GM21528 (cell line): Measurements from ENCODE around the gene RSBN1L.
A peak's percentile ranks its signal among the peaks of the same experiment; 100 is the strongest.
"Not testable (repeated sequence)": the region's sequence is repeated elsewhere in the genome, so short reads cannot be mapped to it uniquely, and the experiment has no call there.

Experiments
- ATAC-seq: cut with Tn5 transposase; IDR thresholded peaks from one replicate; pipeline ENCODE4 v1.9.1; 2021; ENCODE audit warnings: mild to moderate bottlenecking, moderate library complexity; ENCODE audit not compliant: unreplicated experiment, low FRiP score

Gene RSBN1L

DNA sequence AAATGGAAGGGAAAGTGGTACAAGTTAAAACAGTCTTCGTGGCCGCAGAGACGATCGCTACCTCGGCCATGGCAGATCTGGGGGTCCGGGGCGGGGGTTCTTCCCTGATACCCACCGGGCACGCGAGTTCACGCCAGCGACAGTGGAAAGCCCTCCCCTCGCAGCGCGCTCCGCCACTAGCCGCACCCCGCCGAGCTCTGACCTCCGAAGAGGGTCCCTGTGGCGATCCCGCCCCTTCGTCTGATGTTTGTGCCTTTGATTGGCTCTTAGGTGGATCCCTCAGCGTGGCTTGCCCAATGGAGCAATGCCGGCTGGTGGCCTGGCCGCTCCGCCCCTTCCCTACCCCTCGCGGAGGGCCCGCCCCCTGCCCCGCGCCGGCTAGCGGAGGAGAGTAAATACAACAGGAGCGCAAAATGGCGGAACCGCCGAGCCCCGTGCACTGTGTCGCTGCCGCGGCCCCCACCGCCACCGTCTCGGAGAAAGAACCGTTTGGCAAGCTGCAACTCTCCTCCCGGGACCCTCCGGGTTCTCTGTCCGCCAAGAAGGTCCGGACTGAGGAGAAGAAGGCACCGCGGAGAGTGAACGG is at the start of gene RSBN1L:
TSS of gene RSBN1L (plus strand) at position 403 of the 586 bp plus-strand sequence. CDS start at position 414, 11 bp downstream.
- ATAC-seq: peak; percentile 97

DNA sequence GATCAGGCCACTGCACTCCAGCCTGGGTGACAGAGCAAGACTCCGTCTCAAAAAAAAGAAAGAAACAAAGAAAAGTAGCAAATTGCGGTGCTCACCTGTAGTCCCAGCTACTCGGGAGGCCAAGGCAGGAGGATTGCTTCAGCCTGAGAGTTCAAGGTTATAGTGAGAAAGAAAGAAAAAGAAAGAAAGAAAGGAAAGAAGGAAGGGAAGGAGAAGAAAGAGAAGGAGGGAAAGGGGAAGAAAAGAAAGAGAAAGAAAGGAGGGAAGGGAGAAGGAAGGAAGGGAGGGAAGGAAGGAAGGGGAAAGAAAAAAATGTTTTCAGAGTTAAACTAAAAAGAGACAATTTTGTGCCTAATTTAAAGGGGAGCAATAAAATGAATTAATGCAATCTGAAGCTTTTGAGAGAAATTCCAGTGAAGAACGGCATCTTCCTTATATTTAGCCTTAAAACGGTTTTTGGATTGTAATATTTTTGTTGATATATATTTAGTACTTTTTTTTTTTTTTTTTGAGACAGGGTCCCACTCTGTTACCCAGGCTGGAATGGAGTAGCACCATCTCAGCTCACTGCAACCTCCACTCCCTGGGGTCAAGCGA is 47.4 kb upstream of the RSBN1L start:
- ATAC-seq: no peak

DNA sequence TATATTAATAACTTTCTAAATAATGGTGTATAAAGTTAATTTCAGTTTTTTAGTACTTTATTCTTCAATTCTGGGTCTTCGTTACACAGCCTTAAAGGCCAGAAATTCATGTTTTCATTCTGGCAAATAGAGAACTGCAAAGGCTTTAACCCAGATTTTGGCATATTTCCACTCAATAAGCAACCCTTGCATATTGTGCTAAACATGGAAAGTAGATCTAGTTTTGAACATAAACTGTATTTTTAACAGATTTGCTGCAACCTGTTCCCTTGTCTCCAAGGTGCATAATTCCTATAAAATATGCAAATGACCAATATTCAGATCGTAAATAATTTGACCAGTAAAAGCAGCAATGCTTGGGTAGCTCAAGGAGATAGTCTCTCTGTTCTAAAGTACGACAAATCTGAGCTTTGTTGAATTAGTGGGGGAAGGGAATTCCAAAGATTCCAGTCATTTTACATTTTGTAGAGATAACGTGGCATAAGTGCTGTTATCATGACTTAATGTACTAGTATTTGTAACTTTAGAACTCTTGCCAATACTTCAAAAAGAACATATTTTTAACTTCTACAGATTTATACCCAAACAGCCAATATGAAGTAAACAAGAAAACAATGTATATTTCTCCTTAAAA is 46.4 kb upstream of the RSBN1L start:
- no peak for ATAC-seq

DNA sequence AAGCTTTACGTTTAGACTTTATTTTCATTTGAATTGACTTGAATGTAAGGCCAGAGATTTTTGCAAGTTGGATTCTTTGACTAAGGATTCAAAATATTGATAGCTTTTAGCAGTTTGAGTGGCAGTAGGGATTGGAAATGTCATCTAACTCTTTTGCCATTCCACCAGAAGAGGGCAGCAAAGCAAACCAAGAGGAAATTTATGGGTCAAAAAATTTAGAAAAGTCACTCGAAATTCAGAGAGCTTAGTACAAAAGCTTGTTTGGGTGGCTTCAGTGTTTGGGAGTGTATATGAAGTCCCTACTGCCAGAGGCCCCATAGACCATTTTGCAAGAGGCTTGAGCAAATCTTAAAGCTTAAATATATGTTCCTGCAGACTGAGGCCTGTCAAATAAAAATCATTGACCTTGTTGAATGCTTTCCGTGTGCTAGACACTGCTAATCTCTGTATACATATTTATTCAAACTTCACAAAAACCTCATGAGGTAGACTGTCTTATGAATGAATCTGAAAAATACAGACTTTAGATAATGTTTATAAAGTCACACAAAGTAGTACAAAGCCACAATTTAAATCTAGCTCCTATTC is 44.6 kb upstream of the RSBN1L start:
- ATAC-seq: no peak

DNA sequence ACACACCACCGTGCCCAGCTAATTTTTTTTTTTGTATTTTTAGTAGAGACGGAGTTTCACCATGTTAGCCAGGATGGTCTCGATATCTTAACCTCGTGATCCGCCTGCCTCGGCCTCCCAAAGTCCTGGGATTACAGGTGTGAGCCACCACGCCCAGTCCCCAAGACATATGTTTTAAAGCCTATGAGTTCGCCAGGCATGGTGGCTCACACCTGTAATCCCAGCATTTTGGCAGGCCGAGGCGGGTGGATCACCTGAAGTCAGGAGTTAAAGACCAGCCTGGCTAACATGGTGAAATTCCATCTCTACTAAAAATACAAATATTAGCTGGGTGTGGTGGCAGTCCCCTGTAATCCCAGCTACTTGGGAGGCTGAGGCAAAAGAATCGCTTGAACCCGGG is 43.4 kb upstream of the RSBN1L start:
- ATAC-seq: not testable (repeated sequence)

DNA sequence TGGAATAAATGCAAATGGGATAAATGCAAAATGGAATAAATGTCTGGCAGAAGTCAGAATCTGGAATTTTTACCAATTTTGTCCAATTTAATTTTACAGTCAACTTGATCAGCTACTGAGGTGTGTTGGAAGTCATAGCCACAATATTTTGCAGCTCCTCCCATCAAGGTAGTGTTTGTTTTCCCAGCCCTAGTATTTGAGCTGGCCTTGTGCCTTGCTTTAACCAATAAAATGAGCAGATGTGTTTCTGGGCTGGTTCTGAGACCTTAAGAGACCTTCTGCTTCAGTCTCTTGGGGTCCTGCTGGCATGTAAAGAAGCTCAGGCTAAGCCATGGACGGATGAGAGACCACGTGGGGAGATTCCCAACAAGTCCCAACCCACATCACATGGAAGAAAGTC is 42.7 kb upstream of the RSBN1L start:
- no peak for ATAC-seq

DNA sequence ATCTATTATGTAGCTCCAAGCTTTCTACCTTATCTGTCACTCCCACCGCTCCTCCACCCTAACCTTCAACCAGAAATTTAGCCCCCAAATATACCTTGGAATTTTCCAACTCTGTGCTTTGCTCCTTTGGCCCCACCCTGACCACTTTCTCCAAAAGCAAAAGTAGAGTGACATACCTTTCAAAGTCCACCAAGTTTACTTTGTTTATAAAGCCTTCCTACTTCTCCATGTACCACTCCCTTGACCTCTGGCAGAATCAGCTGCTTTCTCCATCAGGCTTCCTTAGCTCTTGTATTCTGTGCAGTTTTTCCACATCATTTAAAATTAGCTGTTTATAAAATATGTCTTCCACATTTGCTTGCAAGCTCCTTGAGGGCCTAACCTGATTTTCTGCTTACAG is 40.9 kb upstream of the RSBN1L start:
- ATAC-seq: no peak

DNA sequence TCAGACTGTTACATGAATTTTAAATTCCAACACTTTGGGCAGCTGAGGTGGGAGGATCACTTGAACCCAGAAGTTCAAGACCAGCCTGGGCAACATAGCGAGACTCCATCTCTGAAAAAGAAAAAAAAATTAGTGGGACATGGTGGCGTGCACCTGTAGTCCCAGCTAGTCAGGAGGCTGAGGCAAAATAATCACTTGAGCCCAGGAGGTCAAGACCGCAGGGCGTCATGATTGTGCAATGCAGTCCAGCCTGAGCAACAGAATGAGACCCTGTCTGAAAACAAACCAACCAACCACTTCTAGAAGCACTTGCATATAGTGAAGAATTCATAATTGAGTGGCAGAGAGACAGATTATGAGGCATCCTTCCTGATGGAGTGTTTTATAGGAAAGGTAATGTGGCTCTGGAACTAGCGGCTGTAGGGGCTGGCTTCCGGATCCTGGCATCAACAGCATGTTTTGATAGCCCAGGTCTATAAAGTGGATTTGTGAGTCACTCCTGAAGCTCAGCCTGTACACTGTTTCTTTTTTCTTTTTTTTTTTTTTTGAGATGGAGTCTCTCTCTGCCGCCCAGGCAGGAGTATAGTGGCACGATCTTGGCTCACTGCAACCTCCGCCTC is 40.3 kb upstream of the RSBN1L start:
- ATAC-seq: no peak

DNA sequence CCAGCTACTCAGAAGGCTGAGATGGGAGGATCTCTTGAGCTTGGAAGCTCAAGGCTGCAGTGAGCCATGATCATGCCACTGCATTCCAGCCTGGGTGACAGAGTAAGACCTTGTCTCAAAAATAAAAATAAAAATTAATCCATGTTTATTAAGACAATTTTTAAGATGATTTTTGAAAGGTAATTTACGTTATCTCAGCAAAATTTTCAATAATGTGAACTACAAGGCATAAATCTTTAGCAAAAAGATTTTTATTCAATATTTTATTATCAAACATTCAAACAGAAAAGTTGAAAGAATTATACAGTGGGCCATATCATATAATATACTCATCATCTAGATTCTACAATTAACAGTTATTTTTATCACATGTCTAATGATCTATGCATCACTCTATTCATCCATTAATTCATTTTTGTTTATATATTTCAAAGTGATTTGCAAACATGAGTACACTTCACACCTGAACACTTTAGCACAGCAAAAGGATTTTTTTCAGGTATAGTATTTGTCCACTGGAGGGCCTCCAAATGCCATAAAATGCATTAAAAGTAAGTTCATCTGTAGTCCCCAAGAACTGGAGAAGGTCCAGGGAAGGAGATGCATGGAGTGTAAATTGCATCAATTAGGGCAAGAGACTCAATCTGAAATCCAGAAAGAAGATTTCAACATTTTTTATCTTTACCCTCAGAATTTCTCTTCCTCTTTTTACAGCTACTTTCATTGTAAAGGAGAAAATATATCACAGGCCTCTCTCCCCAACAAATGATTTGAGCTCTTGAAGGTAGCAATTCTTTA is 38.6 kb upstream of the RSBN1L start:
- ATAC-seq: no peak

DNA sequence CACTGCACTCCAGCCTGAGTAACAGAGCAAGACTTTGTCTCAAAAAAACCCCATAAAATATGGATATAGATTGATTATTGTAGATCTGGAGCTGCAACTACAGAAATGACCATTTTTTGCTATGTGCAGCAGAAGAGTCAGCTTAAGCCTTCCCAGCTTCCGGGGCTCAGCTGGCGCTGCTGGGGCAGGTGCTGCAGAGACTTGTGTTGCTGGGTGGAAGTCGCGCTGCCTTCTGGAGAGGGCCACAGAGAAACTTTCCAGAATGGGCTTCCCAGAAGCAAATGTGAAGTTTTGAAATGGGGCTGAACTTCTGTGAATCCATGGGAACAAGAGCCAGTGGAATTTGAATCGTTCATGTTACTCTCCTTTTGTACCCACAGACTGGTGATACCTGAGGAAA is 37.3 kb upstream of the RSBN1L start:
- no peak for ATAC-seq

DNA sequence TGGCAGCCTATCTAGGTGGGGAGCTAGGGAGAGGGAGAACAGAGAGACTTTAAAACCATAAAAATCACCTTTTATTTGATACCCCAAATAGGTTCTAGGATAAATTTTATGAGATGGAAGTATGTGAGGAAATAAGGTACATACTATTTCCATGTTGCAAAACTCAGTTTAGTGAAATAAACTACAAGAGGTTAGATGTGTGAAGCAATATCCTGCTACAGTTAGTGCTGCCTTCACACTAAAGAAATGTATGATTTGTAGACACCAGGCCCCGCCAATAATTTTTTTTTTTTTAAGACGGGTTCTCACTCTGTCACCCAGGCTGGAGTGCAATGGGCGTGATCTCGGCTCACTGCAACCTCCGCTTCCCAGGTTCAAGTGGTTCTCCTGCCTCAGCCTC is 34.4 kb upstream of the RSBN1L start:
- ATAC-seq: no peak

DNA sequence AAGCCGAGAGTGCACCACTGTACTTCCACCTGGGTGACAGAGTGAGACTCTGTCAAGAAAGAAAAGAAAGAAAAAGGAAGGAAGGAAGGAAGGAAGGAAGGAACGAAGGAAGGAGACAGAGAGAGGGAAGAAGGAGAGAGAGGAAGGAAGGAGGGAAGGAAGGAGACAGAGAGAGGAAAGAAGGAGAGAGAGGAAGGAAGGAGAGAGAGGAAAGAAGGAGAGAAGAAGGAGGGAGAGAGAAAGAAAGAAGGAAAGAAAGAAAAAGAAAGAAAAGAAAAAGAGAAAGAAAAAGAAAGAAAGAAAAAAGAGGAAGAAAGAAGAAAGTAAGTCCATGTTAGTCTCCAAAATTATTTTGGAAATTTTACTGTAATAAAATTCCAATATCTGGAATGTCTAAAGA is 33.4 kb upstream of the RSBN1L start:
- ATAC-seq: no peak

DNA sequence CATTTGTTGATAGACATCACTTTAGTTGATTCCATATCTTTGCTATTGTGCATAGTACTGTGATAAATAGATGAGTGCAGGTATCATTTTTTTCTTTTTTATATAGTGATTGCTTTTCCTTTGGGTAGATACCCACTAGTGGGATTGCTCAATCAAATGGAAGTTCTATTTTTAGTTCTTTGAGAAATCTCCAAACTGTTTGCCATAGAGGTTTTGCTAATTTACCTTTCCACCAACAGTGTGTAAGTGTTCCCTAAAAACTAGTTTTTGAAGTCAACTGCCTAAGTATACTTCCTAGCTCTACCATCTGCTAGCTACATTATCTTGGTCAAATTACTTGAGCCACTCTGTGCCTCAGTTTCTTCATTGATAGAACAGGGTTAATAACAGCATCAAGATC is 31.5 kb upstream of the RSBN1L start:
- ATAC-seq: no peak

DNA sequence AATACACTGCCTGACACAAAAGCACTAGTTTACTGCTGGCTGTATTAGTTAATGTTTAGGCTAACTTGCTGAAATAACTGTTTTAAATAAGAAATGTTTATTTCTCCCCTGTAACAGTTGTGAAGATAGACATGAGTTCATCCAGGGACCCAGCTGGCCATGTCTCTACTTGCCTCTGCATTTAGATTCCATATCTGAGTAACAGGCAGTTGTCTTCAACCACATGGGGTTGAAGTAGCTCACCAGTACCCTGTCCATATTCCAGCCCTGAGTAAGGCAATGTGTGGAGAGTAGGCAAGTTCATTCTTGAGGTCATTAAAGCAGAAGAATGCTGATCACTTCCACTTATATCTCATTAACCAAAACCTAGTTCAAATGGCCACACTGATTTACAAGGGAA is 31.1 kb upstream of the RSBN1L start:
- ATAC-seq: no peak

DNA sequence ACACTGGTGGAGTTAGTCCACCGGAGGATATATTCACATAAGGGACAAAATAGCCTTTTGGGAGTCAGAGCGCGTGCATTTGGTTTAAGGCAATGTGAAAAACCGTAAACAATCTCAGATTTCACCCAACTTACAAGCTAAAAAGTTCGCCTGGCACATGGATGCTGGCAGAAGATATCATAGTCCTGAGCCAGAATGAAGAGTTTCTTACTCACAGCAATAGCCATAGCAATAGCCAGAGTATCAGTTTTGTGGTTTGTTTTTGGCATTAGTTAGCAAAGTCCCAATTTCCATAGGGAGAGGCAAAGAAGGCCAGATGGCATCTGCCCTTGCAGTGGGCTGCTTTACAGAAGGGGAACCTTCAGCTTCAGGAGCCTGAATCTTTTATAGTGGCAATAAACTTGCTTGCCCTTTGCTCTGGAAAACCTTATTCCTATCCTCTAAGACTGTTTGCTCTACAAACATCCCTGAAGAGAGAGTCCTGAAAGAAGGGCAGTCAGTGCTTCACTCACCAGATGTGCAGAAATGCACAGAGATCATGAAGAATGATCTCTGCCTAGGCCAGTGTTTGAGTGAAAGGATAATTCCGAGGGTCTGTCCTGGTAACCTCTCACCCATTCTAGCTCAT is 28.7 kb upstream of the RSBN1L start:
- no peak for ATAC-seq

DNA sequence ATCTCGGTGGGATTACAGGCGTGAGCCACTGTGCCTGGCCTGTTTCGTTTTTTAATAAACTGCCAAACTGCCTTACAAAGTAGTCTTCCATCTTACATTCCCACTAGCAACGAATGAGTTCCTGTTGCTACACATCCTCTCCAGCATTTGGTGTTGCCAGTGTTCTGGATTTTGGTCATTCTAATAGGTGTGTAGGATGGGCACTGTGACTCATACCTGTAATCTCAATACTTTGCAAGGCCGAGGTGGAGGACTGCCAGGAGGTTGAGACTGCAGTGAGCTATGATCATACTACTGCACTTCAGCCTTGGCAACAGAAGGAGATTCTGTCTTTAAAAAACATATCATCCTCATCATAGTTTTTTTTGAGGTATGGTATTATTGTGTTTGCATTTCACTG is 21.4 kb upstream of the RSBN1L start:
- ATAC-seq: no peak

DNA sequence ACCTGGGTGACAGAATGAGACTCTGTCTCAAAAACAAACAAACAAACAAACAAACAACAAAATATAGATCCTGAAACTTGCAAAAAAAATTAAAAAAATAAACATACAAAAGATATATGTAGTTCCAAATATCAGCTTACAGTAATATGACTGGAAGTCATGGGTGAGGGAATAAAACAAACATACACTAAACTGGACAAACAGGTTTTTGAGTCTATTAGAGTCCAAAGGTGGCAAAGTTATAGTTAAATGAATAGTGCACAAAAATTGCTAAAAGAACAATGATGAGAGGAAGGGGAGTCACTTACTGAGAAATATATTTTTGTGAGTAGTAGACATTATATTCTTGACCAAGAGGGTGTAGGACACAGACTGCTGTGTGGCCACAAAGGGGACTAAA is 16.7 kb upstream of the RSBN1L start:
- ATAC-seq: no peak

DNA sequence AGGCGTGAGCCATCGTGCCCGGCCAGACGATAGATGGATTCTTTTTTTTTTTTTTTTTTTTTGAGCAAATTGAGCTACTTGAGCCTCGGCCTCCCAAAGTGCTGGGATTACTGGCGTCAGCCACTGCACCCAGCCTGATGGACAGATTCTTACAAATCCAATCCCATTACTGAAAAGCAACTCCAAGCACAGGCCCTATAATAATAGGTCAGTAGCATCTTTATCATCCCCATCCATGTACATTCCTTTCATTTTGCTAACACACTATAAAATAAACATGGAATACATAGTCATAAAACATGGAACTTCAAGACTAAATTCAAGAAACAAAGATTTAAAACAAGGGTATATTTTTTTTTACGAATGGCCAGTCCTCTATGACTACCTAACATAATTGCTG is 16.0 kb upstream of the RSBN1L start:
- no peak for ATAC-seq

DNA sequence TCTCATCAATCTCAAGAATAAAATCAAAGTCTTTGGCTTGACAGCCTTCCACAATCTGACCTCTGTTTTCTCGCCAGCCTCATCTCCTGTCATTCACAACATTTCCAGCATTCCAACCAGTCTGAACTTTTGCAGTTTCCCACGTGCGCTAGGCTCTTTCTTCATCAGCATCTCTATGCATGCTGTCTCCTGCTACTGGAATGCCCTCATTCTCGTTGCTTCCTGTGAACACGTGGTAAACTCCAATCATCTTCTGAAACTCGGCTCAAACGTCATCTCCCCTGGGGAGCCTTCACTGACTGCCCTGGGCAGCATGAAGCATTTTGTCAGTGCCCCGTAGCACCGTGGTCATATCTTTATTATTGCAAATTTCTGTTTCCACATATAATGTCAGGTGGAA is 12.2 kb upstream of the RSBN1L start:
- no peak for ATAC-seq

DNA sequence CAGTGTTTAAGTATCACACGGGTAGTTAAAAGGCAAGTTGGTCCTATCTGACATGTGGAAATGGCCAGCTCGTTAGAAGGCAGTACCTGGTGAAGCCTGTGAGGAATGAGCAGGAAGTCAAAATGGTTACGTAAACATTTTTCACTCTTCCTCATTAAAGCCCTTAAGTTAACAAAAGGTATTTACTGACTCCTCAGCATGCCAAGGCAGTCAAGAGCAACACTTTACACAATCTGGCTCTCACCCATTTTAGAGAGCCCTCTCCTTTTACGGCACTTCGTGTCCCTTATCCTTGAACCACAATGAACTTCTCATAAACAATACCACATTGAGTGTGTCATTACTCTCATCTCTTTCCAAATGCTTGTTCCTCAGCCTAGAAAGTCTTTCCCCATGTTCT is 11.0 kb upstream of the RSBN1L start:
- no peak for ATAC-seq
